Cerebellar cortex (tissue), 1 donor: ENCODE results near the gene MROH2B.
A peak's percentile ranks its signal among the peaks of the same experiment; 100 is the strongest.

Source experiments
- DNase-seq: peaks from one replicate; pipeline ENCODE4 v3.0.0-alpha.2; 2015; ENCODE audit warnings: low spot score

MROH2B gene

GRCh38 chr5:41071242-41071641 lies at the start of gene MROH2B:
Gene MROH2B (minus strand): TSS chr5:41071342. CDS start chr5:41070852, 490 bp downstream.
- DNase-seq = no peak

- DNase-seq = no peak
Measured at GRCh38 chr5:41120600-41120999, 49.5 kb upstream of the MROH2B start.

- no peak for DNase-seq
Measured at GRCh38 chr5:41118177-41118576, 47.0 kb upstream of the MROH2B start.

- no peak for DNase-seq
Measured at GRCh38 chr5:41115281-41115680, 44.1 kb upstream of the MROH2B start.

- DNase-seq = no peak
Measured at GRCh38 chr5:41112486-41113455, 41.6 kb upstream of the MROH2B start.

GRCh38 chr5:41109186-41109585 lies 38.0 kb upstream of the MROH2B start:
- DNase-seq = no peak

GRCh38 chr5:41102341-41102740 lies 31.2 kb upstream of the MROH2B start:
- DNase-seq = no peak

- DNase-seq = no peak
Measured at GRCh38 chr5:41097642-41098041, 26.5 kb upstream of the MROH2B start.

- peak; percentile 11 for DNase-seq
Measured at GRCh38 chr5:41095324-41096101, 24.4 kb upstream of the MROH2B start.

GRCh38 chr5:41094871-41095270 lies 23.7 kb upstream of the MROH2B start:
- DNase-seq = no peak

GRCh38 chr5:41093803-41094202 lies 22.7 kb upstream of the MROH2B start:
- DNase-seq = peak; percentile 5

GRCh38 chr5:41087461-41087860 lies 16.3 kb upstream of the MROH2B start:
- no peak for DNase-seq

- no peak for DNase-seq
Measured at GRCh38 chr5:41083306-41083705, 12.2 kb upstream of the MROH2B start.

- no peak for DNase-seq
Measured at GRCh38 chr5:41071975-41072374, 833 bp upstream of the MROH2B start.

GRCh38 chr5:41067714-41068568 lies 3.2 kb downstream of the MROH2B start:
- peak; percentile 52 for DNase-seq

- DNase-seq = no peak
Measured at GRCh38 chr5:41065691-41066335, 5.3 kb downstream of the MROH2B start.

- DNase-seq = no peak
Measured at GRCh38 chr5:41057940-41058339, 13.2 kb downstream of the MROH2B start.

- DNase-seq = no peak
Measured at GRCh38 chr5:41057231-41057630, 13.9 kb downstream of the MROH2B start.

- no peak for DNase-seq
Measured at GRCh38 chr5:41048986-41049385, 22.2 kb downstream of the MROH2B start.

- DNase-seq = no peak
Measured at GRCh38 chr5:41043109-41043747, 27.9 kb downstream of the MROH2B start.

GRCh38 chr5:41032973-41033372 lies 38.2 kb downstream of the MROH2B start:
- no peak for DNase-seq
